Bone marrow (tissue), 2 donors: ENCODE results near the gene AP3B1.
"Not testable (repeated sequence)": the region's sequence is repeated elsewhere in the genome, so short reads cannot be mapped to it uniquely, and the experiment has no call there.

Experiments used
- DNase-seq, 2 donors: peaks; one replicate each; lab custom pipeline; 2025; lab: John Stamatoyannopoulos, UW

Gene AP3B1

DNA sequence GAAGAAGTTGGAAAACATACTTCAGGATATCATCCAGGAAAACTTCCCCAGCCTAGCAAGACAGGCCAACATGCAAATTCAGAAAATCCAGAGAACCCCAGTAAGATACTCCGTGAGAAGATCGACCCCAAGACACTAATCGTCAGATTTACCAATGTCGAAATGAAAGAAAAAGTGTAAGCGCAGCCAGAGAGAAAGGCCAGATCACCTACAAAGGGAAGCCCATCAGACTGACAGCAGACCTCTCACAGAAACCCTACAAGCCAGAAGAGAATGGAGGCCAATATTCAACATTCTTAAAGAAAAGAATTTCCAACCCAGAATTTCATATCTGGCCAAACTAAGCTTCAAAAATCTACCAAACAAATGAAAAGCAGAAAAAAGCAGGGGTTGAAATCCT lies 227.8 kb downstream of the AP3B1 start:
- DNase-seq = not testable (repeated sequence)

DNA sequence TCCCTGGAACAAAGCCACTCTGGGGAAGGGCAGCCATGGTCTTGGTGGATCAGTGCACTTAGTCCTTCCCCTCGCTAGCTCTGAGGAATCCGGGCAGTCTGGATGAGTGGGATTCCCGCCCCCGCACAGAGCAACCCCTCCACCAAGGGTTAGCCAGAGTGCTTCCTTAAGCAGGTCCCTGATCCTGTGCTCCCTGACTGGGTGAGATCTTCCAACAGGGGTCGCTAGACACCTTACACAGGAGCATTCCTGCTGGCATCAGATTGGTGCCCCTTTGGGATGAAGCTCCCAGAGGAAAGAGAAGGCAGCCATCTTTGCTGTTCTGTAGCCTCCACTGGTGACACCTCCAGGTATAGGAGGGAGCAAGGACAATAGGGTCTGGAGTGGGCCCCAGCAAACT lies 228.8 kb downstream of the AP3B1 start:
- DNase-seq = no peak

DNA sequence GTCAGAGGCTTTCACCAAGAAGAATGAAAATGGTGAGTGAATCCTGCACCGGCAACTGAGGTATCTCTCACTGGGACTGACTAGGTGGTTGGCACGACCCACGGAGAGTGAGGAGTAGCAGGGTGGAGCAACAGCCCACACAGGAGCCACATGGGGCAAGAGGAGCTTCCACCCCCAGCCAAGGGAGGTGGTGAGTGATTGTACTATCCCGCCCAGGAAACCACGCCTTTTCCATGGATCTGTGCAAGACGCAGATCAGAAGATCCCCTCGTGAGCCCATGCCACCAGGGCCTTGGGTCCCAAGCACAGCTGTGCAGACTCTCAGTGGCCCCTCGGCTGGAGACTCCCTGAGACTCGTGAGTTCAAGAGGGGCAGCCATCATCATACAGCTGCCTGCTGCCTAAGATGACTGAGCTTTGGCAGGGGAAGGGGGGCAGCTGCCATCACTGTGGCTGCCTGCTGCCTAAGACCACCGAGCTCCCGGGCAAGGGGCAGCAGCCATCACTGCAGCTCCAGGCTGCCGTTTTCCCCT lies 229.5 kb downstream of the AP3B1 start:
- no peak for DNase-seq

DNA sequence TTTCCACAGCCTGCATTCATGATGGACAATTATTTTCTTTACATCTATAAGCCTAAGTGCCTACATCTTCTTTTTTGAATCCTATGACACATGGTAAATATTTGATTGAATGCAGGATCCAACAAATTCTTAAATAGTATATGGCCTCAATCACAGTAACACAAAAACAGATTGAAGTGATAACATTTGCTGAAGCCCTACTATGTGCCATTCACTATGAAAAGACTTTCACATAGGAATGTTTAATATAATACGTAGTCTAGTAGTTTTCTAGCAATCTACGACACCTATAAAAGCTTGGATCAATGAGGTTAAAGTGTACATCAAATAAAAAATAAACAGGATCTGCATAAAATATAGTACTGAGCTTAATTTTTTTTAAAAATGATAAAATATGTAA lies 231.0 kb downstream of the AP3B1 start:
- DNase-seq = no peak

DNA sequence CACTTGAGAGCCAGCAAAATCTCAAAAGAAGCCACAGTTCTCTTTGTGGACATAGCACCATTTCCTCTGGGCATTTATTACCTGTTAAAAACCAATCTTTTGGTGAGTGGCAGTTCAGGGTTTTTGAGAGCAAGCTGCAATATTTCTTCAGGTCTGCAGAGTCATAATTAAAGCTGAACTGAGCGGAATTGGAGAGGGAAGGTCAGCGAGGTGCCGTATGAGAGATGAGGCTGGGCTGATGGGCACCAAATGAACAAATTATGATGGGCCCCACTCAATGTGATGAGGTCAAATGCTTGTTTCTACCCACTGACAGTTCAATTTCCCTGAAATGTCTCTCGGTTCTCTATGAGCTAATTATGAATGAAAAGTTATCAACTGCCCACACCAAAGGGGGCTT lies 231.9 kb downstream of the AP3B1 start:
- DNase-seq = no peak

DNA sequence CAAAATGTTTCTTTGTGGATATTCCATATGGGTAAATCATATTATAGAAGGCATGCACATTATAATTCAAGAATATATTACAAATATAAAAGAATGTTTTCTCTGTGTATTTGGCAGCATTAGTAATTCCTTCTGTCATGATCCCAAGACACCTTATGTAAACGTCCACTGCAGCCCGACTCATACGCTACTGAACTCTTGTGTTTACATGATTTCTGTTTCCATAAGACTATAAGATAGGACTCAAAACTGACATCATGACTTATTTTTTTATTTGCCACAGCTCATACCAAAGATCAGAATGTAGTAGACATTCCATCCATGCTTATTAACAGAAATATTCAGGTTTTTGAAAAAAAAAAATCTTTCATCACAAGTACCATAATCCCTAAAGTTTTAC lies 234.1 kb downstream of the AP3B1 start:
- no peak for DNase-seq

DNA sequence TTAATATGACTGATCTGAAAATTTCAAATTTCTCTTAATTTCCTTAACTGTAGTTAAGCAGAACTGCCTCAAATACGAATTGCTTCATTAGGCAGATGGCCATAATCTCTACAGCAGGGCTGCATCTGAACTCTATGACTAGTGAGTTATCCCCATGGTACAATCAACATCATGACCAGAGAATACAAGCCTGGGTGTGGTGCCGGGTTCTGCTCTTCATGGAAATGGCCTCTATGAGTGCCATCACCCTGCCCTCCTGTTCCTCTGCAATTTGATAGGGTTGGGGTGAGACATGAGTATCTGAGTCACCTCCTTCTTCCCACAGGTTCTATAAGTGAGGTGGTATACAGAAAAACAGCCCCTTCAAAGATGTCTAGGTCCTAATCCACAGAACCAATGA lies 235.9 kb downstream of the AP3B1 start:
- no peak for DNase-seq

DNA sequence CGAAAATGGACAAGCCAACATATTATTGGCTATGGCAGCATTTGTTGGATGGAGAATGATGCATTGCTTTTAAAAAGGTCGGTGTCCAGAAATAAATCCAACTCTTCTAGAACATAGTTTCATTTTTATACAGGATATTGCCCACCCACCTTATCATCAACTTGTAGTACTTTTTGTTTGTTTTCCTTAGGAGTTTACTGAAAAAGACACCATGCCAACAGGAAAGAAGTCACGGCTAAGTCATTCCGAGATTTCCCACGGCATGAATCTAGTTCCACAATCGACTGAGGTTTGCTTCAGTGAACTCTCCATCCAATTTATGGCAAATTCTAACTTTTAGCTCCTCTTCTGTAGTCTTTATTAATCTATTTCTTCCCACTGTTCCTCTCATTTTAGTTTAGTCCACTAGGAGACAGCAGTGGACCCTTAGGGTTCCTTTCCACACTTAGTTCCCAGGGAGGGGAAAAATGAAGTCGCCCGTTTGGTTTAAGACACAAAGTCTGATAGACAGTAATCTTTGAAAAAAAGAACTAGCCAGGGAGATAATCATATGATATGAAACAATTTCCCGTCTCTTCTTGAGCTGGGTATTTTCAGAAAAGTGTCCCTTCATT lies 237.5 kb downstream of the AP3B1 start:
- no peak for DNase-seq

DNA sequence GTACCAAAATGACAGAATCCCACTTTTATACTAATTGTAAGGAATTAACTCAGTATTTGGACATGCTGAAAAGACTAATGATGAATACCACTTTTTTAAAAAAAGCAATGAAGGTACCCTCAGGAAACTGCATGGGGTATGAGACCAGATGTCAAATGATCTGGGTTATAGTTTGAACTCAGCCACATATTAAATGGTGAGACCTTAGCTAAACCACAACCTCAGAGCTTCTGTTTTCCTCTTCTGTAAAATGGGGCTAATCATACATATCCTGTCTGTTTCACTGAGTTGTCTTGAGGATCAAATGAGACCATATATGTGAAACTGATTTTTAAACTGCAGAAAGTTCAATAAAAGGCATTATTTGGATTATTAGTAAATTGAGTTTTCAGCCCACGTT lies 238.4 kb downstream of the AP3B1 start:
- DNase-seq = no peak

DNA sequence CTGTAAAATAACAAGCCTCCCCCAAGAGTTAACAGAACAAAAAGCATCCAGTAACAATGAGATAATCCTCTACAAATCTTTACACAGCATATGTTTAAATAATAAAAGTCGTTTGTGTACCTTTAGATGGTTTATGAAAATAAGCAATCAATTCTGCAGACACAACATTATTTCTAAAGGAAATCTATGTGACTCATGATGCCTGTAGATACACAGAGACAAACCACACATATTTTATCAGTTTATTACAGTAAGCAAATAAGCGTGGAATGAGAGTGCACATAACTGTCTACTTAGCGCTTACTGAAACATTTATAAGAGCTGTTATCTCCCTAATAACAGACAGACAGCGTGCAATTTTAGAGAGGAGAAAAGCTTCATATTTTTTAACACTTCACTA lies 243.6 kb downstream of the AP3B1 start:
- DNase-seq = no peak

DNA sequence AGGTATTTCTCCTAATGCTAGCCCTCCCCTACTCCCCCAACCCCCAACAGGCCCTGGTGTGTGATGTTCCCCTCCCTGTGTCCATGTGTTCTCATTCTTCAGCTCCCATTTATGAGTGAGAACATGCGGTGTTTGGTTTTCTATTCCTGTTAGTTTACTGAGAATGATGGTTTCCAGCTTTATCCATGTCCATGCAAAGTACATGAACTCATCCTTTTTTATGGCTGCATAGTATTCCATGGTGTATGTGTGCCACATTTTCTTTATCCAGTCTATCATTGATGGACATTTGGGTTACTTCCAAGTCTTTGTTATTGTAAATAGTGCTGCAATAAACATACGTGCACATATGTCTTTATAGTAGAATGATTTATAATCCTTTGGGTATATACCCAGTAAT lies 247.7 kb downstream of the AP3B1 start:
- not testable (repeated sequence) for DNase-seq

DNA sequence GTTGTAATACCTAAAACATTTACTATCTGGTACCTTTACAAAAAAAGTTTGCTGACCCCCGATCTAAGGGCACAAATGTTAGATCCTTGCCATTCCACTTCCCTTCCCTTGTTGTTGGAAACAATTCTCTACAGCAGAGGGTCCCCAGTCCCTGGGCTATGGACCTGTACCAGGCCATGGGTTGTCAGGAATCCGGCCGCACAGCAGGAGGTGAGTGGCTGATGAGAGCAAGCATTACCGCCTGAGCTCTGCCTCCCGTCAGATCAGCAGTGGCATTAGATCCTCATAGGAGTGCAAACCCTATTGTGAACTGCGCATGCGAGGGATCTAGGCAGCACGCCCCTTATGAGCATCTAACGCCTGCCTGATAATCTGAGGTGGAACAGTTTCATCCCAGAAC lies 248.5 kb downstream of the AP3B1 start:
- no peak for DNase-seq

DNA sequence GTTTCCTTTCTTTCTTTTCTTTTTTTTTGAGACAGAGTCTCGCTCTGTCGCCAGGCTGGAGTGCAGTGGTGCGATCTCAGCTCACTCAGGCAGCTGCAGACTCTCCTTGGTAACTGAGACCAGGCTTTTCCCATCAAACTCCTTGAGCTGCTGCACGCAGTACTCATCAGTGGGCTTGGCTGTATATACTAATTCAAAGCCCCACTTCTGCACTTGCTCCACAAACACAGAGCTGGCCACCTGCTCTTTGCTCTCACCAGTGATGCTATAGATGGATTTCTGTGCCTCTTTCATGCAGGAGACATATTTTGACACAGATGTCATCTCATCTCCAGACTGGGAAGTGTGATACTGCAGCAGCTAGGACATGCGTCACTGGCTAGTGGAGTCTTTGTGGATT lies 252.7 kb downstream of the AP3B1 start:
- no peak for DNase-seq

DNA sequence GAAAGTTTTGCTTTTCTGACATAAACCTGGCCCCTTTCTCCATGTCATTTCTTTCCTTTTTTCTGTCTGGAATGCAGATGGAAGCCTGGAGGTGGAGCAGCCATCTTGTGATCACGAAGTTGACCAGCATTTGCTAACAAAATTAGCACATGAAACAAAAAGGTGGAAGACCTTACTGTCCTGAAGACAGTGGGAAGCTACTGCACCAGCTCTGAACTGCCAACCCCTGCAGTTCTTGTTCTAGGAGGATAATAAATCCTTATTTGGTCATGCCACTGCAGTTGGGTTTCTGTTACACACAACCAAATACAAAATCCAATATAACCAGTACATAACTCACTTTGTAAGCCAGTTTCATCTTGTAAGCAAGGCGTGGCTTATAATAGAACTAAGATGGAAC lies 269.0 kb downstream of the AP3B1 start:
- no peak for DNase-seq

DNA sequence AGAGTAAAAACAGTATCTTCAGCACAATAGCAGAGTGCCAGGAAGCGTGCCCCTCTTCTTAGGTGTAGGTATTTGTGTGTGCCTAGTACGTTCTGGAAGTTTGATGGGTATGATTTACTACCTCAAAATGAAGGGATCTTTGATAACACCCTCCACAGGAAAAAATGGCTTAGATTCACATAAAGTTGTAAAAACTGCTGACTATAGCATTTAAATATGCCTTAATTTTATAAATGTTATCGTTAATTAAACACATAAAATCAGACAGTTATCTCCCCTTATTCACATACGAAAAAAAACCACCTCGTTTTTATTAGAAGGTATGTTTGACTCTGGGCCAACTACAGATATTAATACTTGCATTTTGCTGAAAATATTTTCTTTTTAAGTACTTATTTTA lies 274.8 kb downstream of the AP3B1 start:
- DNase-seq = no peak

DNA sequence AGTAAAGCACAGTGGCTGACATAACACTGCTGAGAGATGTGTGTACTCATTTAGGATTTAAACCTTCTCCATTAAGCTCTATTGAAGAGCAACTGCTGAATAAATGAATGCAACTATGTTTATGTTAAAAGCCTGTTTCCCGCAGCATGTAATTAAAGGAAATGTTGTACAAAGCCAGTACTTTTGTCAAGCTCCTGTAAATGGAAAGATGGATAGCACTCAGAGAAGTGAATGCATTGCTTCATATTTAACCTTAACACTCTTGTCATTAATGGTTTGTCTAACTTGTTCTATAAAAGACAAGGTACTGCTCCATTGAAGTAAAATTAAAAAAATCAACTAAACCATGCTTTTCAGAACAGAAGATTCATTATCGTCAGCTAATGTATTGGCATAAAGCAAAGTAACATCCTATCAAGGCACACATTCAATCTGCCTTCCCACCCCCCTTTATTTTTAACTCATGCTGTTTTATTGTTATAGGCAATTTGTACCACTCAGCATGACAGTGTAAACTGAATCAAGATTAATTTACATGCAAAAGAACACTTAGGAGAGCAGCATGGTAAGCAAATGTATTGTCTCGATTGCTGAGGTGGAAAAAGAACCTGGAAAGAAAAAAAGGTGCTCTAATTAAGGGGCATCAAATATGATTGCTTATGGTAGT lies 277.5 kb downstream of the AP3B1 start:
- DNase-seq = no peak

DNA sequence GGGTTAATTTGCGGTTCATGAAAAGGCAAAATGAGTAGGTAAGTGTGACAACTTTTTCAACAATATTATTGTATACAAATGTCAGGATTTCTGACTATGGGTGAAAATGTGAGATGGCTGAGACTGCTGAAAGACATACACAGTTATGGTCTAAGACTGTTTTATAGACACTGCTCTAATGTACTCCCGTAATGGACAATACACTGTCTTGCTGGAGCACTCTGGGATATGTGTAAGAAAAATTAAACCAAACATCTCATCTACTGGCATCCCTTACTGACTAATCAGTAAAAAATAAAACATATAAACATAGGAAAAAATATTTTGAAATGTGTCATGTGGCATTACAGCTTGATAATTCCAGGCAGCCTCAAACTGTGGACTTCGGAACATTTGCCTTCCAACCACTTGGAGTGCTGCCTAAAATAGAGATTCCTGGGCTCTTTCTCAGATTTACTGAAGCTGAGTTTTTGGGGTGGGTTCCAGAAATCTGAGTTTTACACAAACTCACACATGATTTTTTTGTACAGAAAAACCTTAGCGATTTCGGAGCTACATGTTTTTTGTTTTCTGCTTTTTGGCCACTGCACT lies 284.5 kb downstream of the AP3B1 start:
- DNase-seq = no peak

DNA sequence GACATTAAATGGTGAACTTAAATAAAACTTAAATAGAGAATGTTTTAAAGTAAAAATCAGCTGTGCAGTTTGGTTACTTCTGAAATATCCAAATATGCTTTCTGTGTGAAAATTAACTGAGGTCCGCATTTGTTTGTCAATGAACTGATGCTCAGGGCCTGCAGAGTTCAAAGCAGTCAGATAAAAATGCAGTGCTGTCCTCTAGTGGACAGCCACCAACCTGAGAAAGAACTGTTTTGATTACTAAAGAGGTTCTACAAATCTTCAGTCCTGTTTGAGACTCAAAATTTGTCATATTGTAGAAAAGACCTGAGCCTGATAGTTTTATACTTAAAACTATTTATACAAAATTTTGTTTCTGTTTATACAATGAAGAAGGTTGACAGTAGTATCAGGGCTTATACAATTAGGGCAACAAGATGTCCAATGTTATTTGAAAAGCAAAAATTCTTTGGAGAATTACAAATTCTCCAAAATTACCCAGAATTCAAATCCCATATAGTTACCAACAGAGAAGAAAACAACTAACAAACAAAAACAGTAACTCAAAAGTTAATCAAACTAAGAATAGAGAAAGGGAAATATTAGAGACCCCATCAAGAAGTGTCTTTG lies 286.0 kb downstream of the AP3B1 start:
- DNase-seq = no peak

DNA sequence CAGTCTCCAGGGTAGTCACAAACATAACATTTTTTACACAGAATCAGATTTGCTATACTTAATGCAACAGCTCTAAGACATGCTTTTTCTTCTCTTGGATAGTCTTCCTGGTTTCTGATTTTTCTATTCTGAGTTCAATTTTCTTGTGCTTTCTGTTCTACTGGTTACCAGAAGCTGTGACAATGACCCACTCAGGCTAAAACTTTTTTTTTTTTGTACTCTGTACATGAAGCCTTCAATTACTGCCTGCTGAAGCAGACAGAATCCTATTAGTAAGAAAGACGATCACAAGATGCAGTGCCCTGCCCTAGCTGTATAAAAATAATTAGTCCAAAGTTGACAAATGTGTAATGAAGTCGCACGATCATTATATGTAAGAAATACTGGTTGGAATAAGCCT lies 287.3 kb downstream of the AP3B1 start:
- DNase-seq = no peak

DNA sequence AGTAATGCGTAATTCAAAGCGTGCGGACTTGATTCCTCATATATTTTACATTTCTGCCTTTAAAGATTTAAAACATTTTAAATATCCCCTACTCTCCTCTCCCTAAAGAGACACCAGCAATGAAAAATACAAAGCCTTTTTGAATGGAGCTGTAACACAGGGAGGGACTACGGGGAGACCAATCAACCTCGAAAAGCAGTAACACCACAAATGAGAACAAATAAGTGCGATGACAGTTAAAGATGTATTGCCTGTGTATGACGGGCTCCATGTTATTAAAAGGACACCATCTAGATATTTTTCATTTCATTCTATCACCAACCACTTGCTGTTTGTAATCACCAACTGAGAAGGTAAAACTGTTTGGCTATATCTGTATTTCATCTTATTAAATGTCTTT lies 288.0 kb downstream of the AP3B1 start:
- DNase-seq = no peak

DNA sequence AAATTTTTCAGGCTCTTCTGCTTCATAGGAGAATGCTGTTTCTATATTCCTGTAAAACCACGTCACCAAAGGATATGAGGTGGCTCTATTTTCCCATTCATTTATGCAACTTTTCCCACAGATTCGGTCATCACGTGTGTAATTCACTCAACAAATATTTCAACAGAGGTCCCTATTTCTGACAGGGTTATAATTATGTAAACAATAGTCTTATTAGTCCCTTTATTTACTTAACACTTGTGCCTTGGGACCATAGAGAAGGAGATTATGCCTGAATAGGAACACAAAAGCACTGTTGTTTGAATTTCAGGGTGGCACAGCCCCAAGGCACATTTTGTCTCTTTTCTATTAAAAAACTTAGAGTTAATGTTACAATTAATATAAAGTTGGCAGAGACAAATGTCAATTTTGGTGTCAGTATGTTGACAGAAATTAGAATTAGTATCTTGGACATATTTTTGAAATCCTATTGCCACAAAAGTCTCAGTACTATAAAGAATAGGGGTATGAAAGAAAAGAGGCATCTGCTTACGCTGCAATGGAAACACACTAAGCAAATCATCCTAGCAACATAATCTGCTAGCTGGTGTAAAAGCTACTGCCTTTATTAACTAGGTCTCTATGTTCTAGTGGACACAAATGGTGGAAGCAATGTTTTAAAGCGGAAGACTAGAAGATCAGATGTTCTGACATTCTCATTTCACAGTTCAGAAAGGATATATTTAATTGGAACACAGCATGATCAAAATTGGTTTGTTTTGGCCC lies 289.3 kb downstream of the AP3B1 start:
- DNase-seq = no peak

DNA sequence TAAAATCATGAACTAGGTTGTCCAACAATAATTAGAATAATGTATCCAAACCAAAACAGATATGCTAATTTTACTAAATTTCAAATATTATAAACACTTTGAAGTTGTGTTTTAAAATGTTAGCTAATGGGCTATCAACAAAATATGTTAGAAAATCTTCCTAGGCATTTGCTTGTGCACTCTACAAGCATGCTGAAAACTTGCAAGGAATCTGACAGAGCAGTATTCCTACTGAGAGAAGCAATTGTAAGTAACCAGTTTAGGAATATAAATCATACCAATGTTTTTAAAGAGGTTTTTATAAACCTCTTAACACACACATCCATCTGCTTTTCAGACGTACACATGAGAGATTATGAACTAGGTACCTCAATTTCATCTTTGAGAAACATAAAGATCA lies 289.9 kb downstream of the AP3B1 start:
- DNase-seq = no peak
